Right ventricle myocardium superior (tissue), 1 donor: ENCODE measurements around the gene SPATA19. TPM values are rescaled to one million over a fixed set of nuclear protein-coding genes. Genes with fewer than 3 reads are reported as not detected.

Experiments
- ATAC-seq: fragments of 200-7000 bp; cut with Tn5 transposase; one replicate; pipeline ENCODE4 v1.9.1; 2020; ENCODE audit warnings: mild to moderate bottlenecking; ENCODE audit not compliant: poor library complexity
- DNase-seq: peaks from one replicate; pipeline ENCODE4 v3.0.0-alpha.2; 2020
- intact Hi-C: fragments of 100-400 bp; cut with DNase I; formaldehyde crosslinking; loops from one replicate; pipeline ENCODE4 v1.11.2; 2022
- total RNA-seq: library from RNA; stranded (reverse); fragmentation: NEBNext Ultra II Directional; extraction: Animal tissue kit (Norgen Biotek cat#: 25700); gene quantifications from one replicate; pipeline ENCODE4 v1.2.1, GENCODE V29; 2021
- donor health status: DM: no; HTN: yes; CAD: no; lungs with severe emphysema.

SPATA19 gene
- total RNA-seq, 1 donor from 2014 or later: not detected

GRCh38 chr11:133796043-133796795 is 49.1 kb downstream of the SPATA19 start:
- DNase-seq: no peak
- intact Hi-C loops: no loop called here
- no peak for ATAC-seq

GRCh38 chr11:133795088-133795487 is 50.2 kb downstream of the SPATA19 start:
- intact Hi-C loops: no loop called here
- DNase-seq (no peak), ATAC-seq (no peak)

GRCh38 chr11:133794205-133794604 is 51.1 kb downstream of the SPATA19 start:
- intact Hi-C loops: no loop called here
- ATAC-seq: no peak
- no peak for DNase-seq

- no peak for ATAC-seq
- intact Hi-C loops: no loop called here
Observed at GRCh38 chr11:133793271-133794035, 51.9 kb downstream of the SPATA19 start.

DNA sequence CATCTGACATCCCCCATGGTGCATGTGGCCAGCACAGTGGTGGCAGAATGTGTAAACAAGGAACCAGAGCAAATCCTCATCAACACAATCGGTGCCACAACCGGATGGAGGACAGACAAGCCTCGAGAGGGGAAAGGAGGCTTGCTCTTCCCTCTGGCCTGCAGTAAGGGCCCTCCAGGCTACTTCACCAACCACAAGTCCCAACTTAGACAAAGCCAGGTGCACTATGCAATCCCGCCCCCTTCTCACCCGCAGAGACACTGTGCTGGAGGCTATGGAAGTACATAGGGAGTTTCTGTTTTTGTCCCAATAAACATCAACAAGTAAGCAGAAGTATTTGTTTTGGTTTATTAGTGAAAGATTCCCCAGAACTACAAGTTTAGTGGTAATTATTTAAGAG is 54.3 kb downstream of the SPATA19 start:
- ATAC-seq: no peak
- DNase-seq: no peak
- intact Hi-C loops: no loop called here

More at GRCh38 chr11:133793271-133794035, 51.9 kb downstream of the SPATA19 start:
- no peak for DNase-seq

Other genes with a start within 250 kb of the SPATA19 start
- gene IGSF9B, start 111.5 kb upstream of the SPATA19 start, total RNA-seq: 38.9 TPM
- gene JAM3, start 223.6 kb upstream of the SPATA19 start, total RNA-seq: 23.1 TPM